NCI-H510A (cell line): ENCODE measurements around the gene EPHA6.

Experiments used
- DNase-seq: peaks from one replicate; lab custom pipeline; 2025; lab: John Stamatoyannopoulos, UW

The EPHA6 gene

GRCh38 chr3:97646932-97647331 lies 832.5 kb downstream of the EPHA6 start:
- DNase-seq: no peak

GRCh38 chr3:97647441-97647982 lies 833.1 kb downstream of the EPHA6 start:
- no peak for DNase-seq

GRCh38 chr3:97655971-97656370 lies 841.6 kb downstream of the EPHA6 start:
- DNase-seq: no peak

- DNase-seq: no peak
Observed at GRCh38 chr3:97656638-97657037, 842.2 kb downstream of the EPHA6 start.

- peak; percentile 1 for DNase-seq
Observed at GRCh38 chr3:97658668-97659285, 844.4 kb downstream of the EPHA6 start.

GRCh38 chr3:97662264-97662663 lies 847.9 kb downstream of the EPHA6 start:
- no peak for DNase-seq

- no peak for DNase-seq
Observed at GRCh38 chr3:97662762-97663161, 848.4 kb downstream of the EPHA6 start.

- DNase-seq: no peak
Observed at GRCh38 chr3:97665896-97666295, 851.5 kb downstream of the EPHA6 start.

- no peak for DNase-seq
Observed at GRCh38 chr3:97670952-97671351, 856.6 kb downstream of the EPHA6 start.

- DNase-seq: no peak
Observed at GRCh38 chr3:97673357-97673997, 859.1 kb downstream of the EPHA6 start.

GRCh38 chr3:97674461-97674860 lies 860.1 kb downstream of the EPHA6 start:
- no peak for DNase-seq

GRCh38 chr3:97680210-97680609 lies 865.8 kb downstream of the EPHA6 start:
- DNase-seq: no peak

GRCh38 chr3:97680696-97681095 lies 866.3 kb downstream of the EPHA6 start:
- no peak for DNase-seq

GRCh38 chr3:97684490-97684889 lies 870.1 kb downstream of the EPHA6 start:
- DNase-seq: no peak

- no peak for DNase-seq
Observed at GRCh38 chr3:97686258-97686657, 871.9 kb downstream of the EPHA6 start.

GRCh38 chr3:97687734-97688133 lies 873.3 kb downstream of the EPHA6 start:
- DNase-seq: no peak

- DNase-seq: no peak
Observed at GRCh38 chr3:97689111-97689510, 874.7 kb downstream of the EPHA6 start.

- DNase-seq: no peak
Observed at GRCh38 chr3:97689962-97690361, 875.6 kb downstream of the EPHA6 start.

- DNase-seq: no peak
Observed at GRCh38 chr3:97691354-97691753, 877.0 kb downstream of the EPHA6 start.

GRCh38 chr3:97692389-97692788 lies 878.0 kb downstream of the EPHA6 start:
- DNase-seq: no peak

- no peak for DNase-seq
Observed at GRCh38 chr3:97692831-97693230, 878.4 kb downstream of the EPHA6 start.

GRCh38 chr3:97694876-97695275 lies 880.5 kb downstream of the EPHA6 start:
- no peak for DNase-seq

GRCh38 chr3:97698691-97699090 lies 884.3 kb downstream of the EPHA6 start:
- no peak for DNase-seq

GRCh38 chr3:97699889-97700288 lies 885.5 kb downstream of the EPHA6 start:
- no peak for DNase-seq
